Neural progenitor cell (in vitro differentiated cells): ENCODE measurements around the gene MYO16. TPM values are rescaled to one million over a fixed set of nuclear protein-coding genes. Genes with fewer than 3 reads are reported as not detected.

ENCODE experiments used
- DNase-seq: peaks from one replicate; pipeline ENCODE4 v3.0.0-alpha.2; 2016; ENCODE audit warnings: low spot score
- H2AFZ ChIP-seq: fragments of 200-600 bp; sonication (generic); replicated peaks from 2 replicates; pipeline ENCODE4 v1.6.1; 2016; ENCODE audit warnings: antibody characterized with exemption
- H3F3A ChIP-seq: fragments of 200-600 bp; sonication (generic); 2 replicates; pipeline ENCODE4 v1.6.1; 2016; ENCODE audit warnings: antibody characterized with exemption, low read depth
- H3K27ac ChIP-seq: fragments of 200-600 bp; sonication (generic); 2 replicates; pipeline ENCODE4 v1.5.1; 2016; ENCODE audit warnings: mild to moderate bottlenecking
- H3K27me3 ChIP-seq: fragments of 200-600 bp; sonication (generic); 2 replicates; pipeline ENCODE4 v1.6.1; 2016; ENCODE audit warnings: mild to moderate bottlenecking, moderate library complexity
- H3K36me3 ChIP-seq: fragments of 200-600 bp; sonication (generic); 2 replicates; pipeline ENCODE4 v1.5.1; 2016
- H3K4me1 ChIP-seq: fragments of 200-600 bp; sonication (generic); 2 replicates; pipeline ENCODE4 v1.6.1; 2016; ENCODE audit warnings: mixed run types
- H3K4me2 ChIP-seq: fragments of 200-600 bp; sonication (generic); 2 replicates; pipeline ENCODE4 v1.6.1; 2016
- H3K4me3 ChIP-seq: fragments of 200-600 bp; sonication (generic); 2 replicates; pipeline ENCODE4 v1.5.1; 2016
- H3K79me2 ChIP-seq: fragments of 200-600 bp; sonication (generic); 2 replicates; pipeline ENCODE4 v1.6.1; 2016; ENCODE audit warnings: low read depth
- H3K9ac ChIP-seq: fragments of 200-600 bp; sonication (generic); 2 replicates; pipeline ENCODE4 v1.6.1; 2016
- H3K9me3 ChIP-seq: fragments of 200-600 bp; sonication (generic); 2 replicates; pipeline ENCODE4 v1.5.1; 2016; ENCODE audit warnings: low read depth
- H4K20me1 ChIP-seq: fragments of 200-600 bp; sonication (generic); 2 replicates; pipeline ENCODE4 v1.6.1; 2016; ENCODE audit warnings: low read depth
- H3K27ac Mint-ChIP-seq: 3 replicates; pipeline ENCODE4 v1.8.0; 2021; ENCODE audit warnings: mixed read lengths
- H3K27me3 Mint-ChIP-seq: 2 replicates; pipeline ENCODE4 v1.8.0; 2022; ENCODE audit warnings: low read depth, mild to moderate bottlenecking, inconsistent platforms, moderate library complexity, mixed read lengths; ENCODE audit not compliant: insufficient read depth
- H3K36me3 Mint-ChIP-seq: 3 replicates; pipeline ENCODE4 v1.8.0; 2021; ENCODE audit warnings: mixed read lengths
- H3K4me1 Mint-ChIP-seq: 3 replicates; pipeline ENCODE4 v1.8.0; 2021; ENCODE audit warnings: mixed read lengths
- H3K4me3 Mint-ChIP-seq: 3 replicates; pipeline ENCODE4 v1.8.0; 2021; ENCODE audit warnings: mild to moderate bottlenecking, moderate library complexity, mixed read lengths
- H3K9me3 Mint-ChIP-seq: 3 replicates; pipeline ENCODE4 v1.8.0; 2020; ENCODE audit warnings: mixed read lengths
- CTCF ChIP-seq: fragments of 200-600 bp; sonication (generic); IDR thresholded peaks from 2 replicates; pipeline ENCODE4 v1.5.1; 2017; ENCODE audit warnings: antibody characterized with exemption, mild to moderate bottlenecking
- EZH2 ChIP-seq: fragments of 200-600 bp; sonication (generic); IDR thresholded peaks from 2 replicates; pipeline ENCODE4 v1.6.1; 2017; ENCODE audit warnings: antibody characterized with exemption, mild to moderate bottlenecking, moderate library complexity
- EZH2phosphoT487 ChIP-seq: fragments of 200-600 bp; sonication (generic); IDR thresholded peaks from 2 replicates; pipeline ENCODE4 v1.6.1; 2017; ENCODE audit warnings: antibody characterized with exemption
- total RNA-seq: library from RNA; depleted of rRNA; stranded (reverse); fragments of >200 nt; gene quantifications from 2 replicates; pipeline ENCODE4 v1.2.3, GENCODE V29; 2015; ENCODE audit warnings: low replicate concordance

MYO16 gene
- total RNA-seq, 1 donor from 2014 or later = 0.41 TPM

GRCh38 chr13:109256866-109257760 lies 627.7 kb downstream of the MYO16 start:
- Histone ChIP-seq H3K4me1 (peaks cover 18% of the 10 kb centered on the region), H3K27ac (no peak overlapping the region), H4K20me1 (no peaks in the 10 kb centered on the region), H3K9ac (no peak overlapping the region), H3K4me3 (no peak overlapping the region), H3K4me2 (no peak overlapping the region), H3K9me3 (peaks cover 3% of the 10 kb centered on the region), H3K27me3 (no peaks in the 10 kb centered on the region), H3K79me2 (no peaks in the 10 kb centered on the region), H2AFZ (no peak overlapping the region), H3F3A (no peaks in the 10 kb centered on the region), H3K36me3 (peaks cover 6% of the 10 kb centered on the region)
- no peak overlapping the region for H3K27ac Mint-ChIP-seq
- TF ChIP-seq CTCF (no peak), EZH2 (no peak), EZH2phosphoT487 (no peak)
- no peaks in the 10 kb centered on the region for H3K36me3 Mint-ChIP-seq
- H3K4me1 Mint-ChIP-seq = peaks cover 19% of the 10 kb centered on the region
- H3K4me3 Mint-ChIP-seq = no peak overlapping the region
- H3K9me3 Mint-ChIP-seq = peaks cover 14% of the 10 kb centered on the region
- H3K27me3 Mint-ChIP-seq = peaks cover 2% of the 10 kb centered on the region
- DNase-seq = no peak
